ENCODE measurements around the gene U2AF1. TPM values are rescaled to one million over a fixed set of nuclear protein-coding genes. Genes with fewer than 3 reads are reported as not detected.
"Not testable (repeated sequence)": the region's sequence is repeated elsewhere in the genome, so short reads cannot be mapped to it uniquely, and the experiment has no call there.

Gene U2AF1
- total and polyA plus RNA-seq, 2 of the 8 experiments (the other 6 are each of a cell fraction or from before 2014, with no cell fraction given) = 60.0 to 74.6 TPM

DNA sequence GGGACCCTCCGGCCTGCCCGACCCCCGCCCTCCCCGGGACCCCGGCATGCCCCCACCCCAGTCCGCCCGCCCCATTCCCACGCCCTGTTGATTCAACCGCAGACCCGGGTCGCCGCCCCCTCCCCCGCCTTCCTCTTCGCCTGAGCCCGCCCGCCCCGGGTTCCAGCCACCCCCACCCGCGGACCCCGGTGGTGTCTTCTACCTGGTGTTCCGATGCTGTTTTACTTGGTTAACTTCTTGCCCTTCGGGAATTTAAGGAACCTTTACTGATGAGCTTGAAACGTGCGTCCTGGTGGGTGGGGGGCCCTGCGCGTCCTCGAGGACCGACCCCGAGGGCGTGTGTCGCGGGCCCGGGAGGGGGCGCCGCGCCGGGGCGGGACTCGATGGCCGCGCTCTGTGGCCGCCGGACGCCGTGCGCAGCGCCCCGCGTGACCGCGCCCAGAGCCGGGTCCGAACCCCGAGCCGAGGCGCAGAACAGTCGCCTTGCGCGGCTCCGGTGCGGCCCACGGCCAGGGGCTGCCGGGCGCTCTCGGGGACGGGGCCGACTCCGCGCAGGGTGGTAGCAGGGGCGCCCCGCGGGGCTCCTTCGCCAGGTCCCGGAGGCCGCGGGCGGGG is 31.2 kb downstream of the U2AF1 start:
- FAIRE-seq; H2BK5ac ChIP-seq (ENCODE audit: low read depth, low read length); H3K23me2 ChIP-seq (ENCODE audit: low read depth, low read length); H2BK12ac ChIP-seq (ENCODE audit: low read depth, low read length); CTCF ChIA-PET (ENCODE audit: partially characterized antibody); H4K91ac ChIP-seq (replicated peaks; ENCODE audit: insufficient read length, low read length); H3K4me1 ChIP-seq (replicated peaks in 1 of 4; ENCODE audit: control insufficient read depth in 3 of 4, insufficient read depth in 4 of 4, low read length in 3 of 4); H2BK120ac ChIP-seq (replicated peaks; ENCODE audit: low read depth, low read length); DNase-seq (ENCODE audit: low read depth in 1 of 2, low spot score in 2 of 2); H3K9ac ChIP-seq (replicated peaks in 1 of 4; ENCODE audit: extremely low read depth in 1 of 4, low read depth in 3 of 4, low read length in 3 of 4); H3K79me2 ChIP-seq (ENCODE audit: control insufficient read depth in 1 of 2, insufficient read depth in 2 of 2, low read length in 2 of 2); H4K20me1 ChIP-seq (replicated peaks in 1 of 2; ENCODE audit: control insufficient read depth in 1 of 2, insufficient read depth in 2 of 2, low read length in 2 of 2); H3K23ac ChIP-seq (ENCODE audit: insufficient read length); H3K4me2 ChIP-seq (ENCODE audit: insufficient read depth in 1 of 2, low read depth in 2 of 2, low read length in 2 of 2); H2AK5ac ChIP-seq (ENCODE audit: low read depth, low read length); H3K18ac ChIP-seq (ENCODE audit: extremely low read depth, low read length); H3K27me3 ChIP-seq (replicated peaks in 1 of 4; ENCODE audit: control insufficient read depth in 3 of 4, extremely low read depth in 1 of 4, insufficient read depth in 3 of 4, low read length in 3 of 4); H2AFZ ChIP-seq (ENCODE audit: low read length); H3K36me3 ChIP-seq (ENCODE audit: control insufficient read depth in 2 of 4, insufficient read depth in 4 of 4, low read length in 3 of 4); H3K4ac ChIP-seq (replicated peaks; ENCODE audit: insufficient read length, low read depth, low read length); H3K4me3 ChIP-seq (ENCODE audit: extremely low read depth in 1 of 4, insufficient read depth in 2 of 4, low read depth in 3 of 4, low read length in 4 of 4); H2BK20ac ChIP-seq (ENCODE audit: low read length); POLR2A ChIA-PET (ENCODE audit: partially characterized antibody); H3K79me1 ChIP-seq (ENCODE audit: low read depth, low read length); H4K5ac ChIP-seq (ENCODE audit: insufficient read length, low read depth, low read length); H3K9me3 ChIP-seq (ENCODE audit: insufficient read depth in 2 of 2, low read depth in 1 of 2, low read length in 1 of 2); H3K56ac ChIP-seq (replicated peaks; ENCODE audit: insufficient read length, low read depth, low read length); H2BK15ac ChIP-seq (ENCODE audit: low read length); H3K27ac ChIP-seq (ENCODE audit: low read depth, low read length); H4K8ac ChIP-seq (ENCODE audit: extremely low read depth, insufficient read depth, low read length); H3K14ac ChIP-seq (ENCODE audit: insufficient read length): not testable (repeated sequence)
- WGBS, 2 experiments (ENCODE audit: extremely low coverage in 1 of 2, insufficient coverage in 1 of 2, insufficient read length in 1 of 2, insufficient replicate concordance in 2 of 2, low coverage in 1 of 2, low lambda C conversion rate in 2 of 2, missing lambda C conversion rate in 1 of 2) = no CpG with 5 or more reads among the region's 77 CpGs
